HCT116 (cell line): ENCODE results near the gene CUL4A. TPM values are rescaled to one million over a fixed set of nuclear protein-coding genes. Genes with fewer than 3 reads are reported as not detected.

ENCODE experiments used
- ATAC-seq: fragments of 200-7000 bp; cut with Tn5 transposase; 2 replicates; pipeline ENCODE4 v1.9.1; 2020; ENCODE audit warnings: mild to moderate bottlenecking, moderate library complexity
- BruUV-seq: library from RNA; stranded (reverse); fragments of 400-500 nt; replicated peaks from 2 replicates; lab custom pipeline; 2021; lab: Mats Ljungman, UMichigan
- CTCF ChIA-PET: fragments of 300-600 bp; sonication (Branson Sonifier 250); formaldehyde crosslinking; loops from one replicate; lab custom pipeline; 2021; ENCODE audit warnings: antibody characterized with exemption; lab: Charles Lee
- POLR2A ChIA-PET: fragments of 300-600, 350-600 bp; sonication (Branson Sonifier 250); formaldehyde crosslinking; loops from one replicate; lab custom pipeline; 2021; ENCODE audit warnings: antibody characterized with exemption; lab: Charles Lee
- RAD21 ChIA-PET, 2 experiments: fragments of 300-600 bp; sonication (Branson Sonifier 250); formaldehyde crosslinking; loops; one replicate each; lab custom pipeline; 2023; ENCODE audit warnings: low total read pairs in 2 of 2; ENCODE audit not compliant: uncharacterized antibody in 2 of 2, unreplicated experiment in 2 of 2, low non-redundant PET in 1 of 2; lab: Charles Lee
- DNase-seq: peaks from one replicate; pipeline ENCODE4 v3.0.0-alpha.2; 2010; ENCODE audit warnings: low read depth, low spot score
- H2AFZ ChIP-seq: fragments of 200-600 bp; shearing (Covaris generic), sonication (generic); 2 replicates; pipeline ENCODE4 v1.6.1; 2017; ENCODE audit warnings: low read depth, mixed run types, mixed read lengths, antibody characterized with exemption, low read length; ENCODE audit not compliant: poor library complexity, severe bottlenecking
- H3K27ac ChIP-seq: 2 replicates; pipeline ENCODE4 v1.5.1; 2012; ENCODE audit warnings: low read depth, low read length
- H3K27me3 ChIP-seq: fragments of 200-600 bp; sonication (generic); 2 replicates; pipeline ENCODE4 v1.6.1; 2016; ENCODE audit warnings: mixed run types, low read length, mixed read lengths; ENCODE audit not compliant: insufficient read depth
- H3K36me3 ChIP-seq, 2 experiments: fragments of 200-500 bp in 1 of 2; fragments of 200-600 bp in 1 of 2; sonication (Bioruptor generic) in 1 of 2; sonication (generic) in 1 of 2; 2 replicates each; pipeline versions ENCODE4 v1.5.1 to v1.6.1; 2014 to 2016; ENCODE audit warnings: low read length in 2 of 2, inconsistent platforms in 1 of 2, mixed read lengths in 1 of 2, mixed run types in 1 of 2; ENCODE audit not compliant: insufficient read depth in 2 of 2, control insufficient read depth in 1 of 2
- H3K4me1 ChIP-seq, 2 experiments: fragments of 200-600 bp in 1 of 2; sonication (generic) in 1 of 2; 2 replicates each; pipeline versions ENCODE4 v1.5.1 to v1.6.1; 2012 to 2017; ENCODE audit warnings: low read length in 2 of 2, inconsistent platforms in 1 of 2, mild to moderate bottlenecking in 1 of 2, mixed read lengths in 1 of 2, mixed run types in 1 of 2, moderate library complexity in 1 of 2; ENCODE audit not compliant: insufficient read depth in 2 of 2, control insufficient read depth in 1 of 2
- H3K4me2 ChIP-seq: fragments of 200-600 bp; sonication (generic); 2 replicates; pipeline ENCODE4 v1.6.1; 2017; ENCODE audit warnings: mixed run types, low read length, mixed read lengths
- H3K4me3 ChIP-seq, 2 experiments: fragments of 200-600 bp in 1 of 2; sonication (generic) in 1 of 2; replicated peaks in 1 of 2; 2 replicates each; pipeline ENCODE4 v1.5.1; 2011 to 2016; ENCODE audit warnings: low read length in 2 of 2, control low read depth in 1 of 2, low read depth in 1 of 2, mild to moderate bottlenecking in 1 of 2, mixed read lengths in 1 of 2, mixed run types in 1 of 2
- H3K79me2 ChIP-seq: fragments of 200-600 bp; sonication (generic); 2 replicates; pipeline ENCODE4 v1.6.1; 2017; ENCODE audit warnings: mild to moderate bottlenecking, mixed run types, low read length, moderate library complexity, mixed read lengths; ENCODE audit not compliant: insufficient read depth
- H3K9ac ChIP-seq: fragments of 200-600 bp; sonication (generic); 2 replicates; pipeline ENCODE4 v1.6.1; 2016; ENCODE audit warnings: low read length, mixed read lengths
- H3K9me2 ChIP-seq: fragments of 200-600 bp; sonication (generic), shearing (Covaris generic); 2 replicates; pipeline ENCODE4 v1.6.1; 2017; ENCODE audit warnings: mixed run types, mild to moderate bottlenecking, moderate library complexity; ENCODE audit not compliant: insufficient read depth
- H3K9me3 ChIP-seq, 2 experiments: fragments of 200-500 bp in 1 of 2; fragments of 200-600 bp in 1 of 2; sonication (Bioruptor generic) in 1 of 2; sonication (generic) in 1 of 2; 2 replicates each; pipeline ENCODE4 v1.6.1; 2014 to 2017; ENCODE audit warnings: low read length in 2 of 2, mixed read lengths in 2 of 2, inconsistent platforms in 1 of 2, low read depth in 1 of 2, mild to moderate bottlenecking in 1 of 2, mixed run types in 1 of 2, moderate library complexity in 1 of 2; ENCODE audit not compliant: control insufficient read depth in 1 of 2, insufficient read depth in 1 of 2
- H4K20me1 ChIP-seq: fragments of 200-600 bp; sonication (generic), shearing (Covaris generic); 2 replicates; pipeline ENCODE4 v1.6.1; 2017; ENCODE audit warnings: mixed run types, mild to moderate bottlenecking, moderate library complexity; ENCODE audit not compliant: insufficient read depth
- CBX3 ChIP-seq: IDR thresholded peaks from 2 replicates; pipeline ENCODE4 v1.6.1; 2012; ENCODE audit warnings: low read depth
- CEBPB ChIP-seq: IDR thresholded peaks from 2 replicates; pipeline ENCODE4 v1.6.1; 2012; ENCODE audit warnings: low read depth
- EGR1 ChIP-seq: IDR thresholded peaks from 2 replicates; pipeline ENCODE4 v1.6.1; 2012; ENCODE audit warnings: low read depth
- ELF1 ChIP-seq: IDR thresholded peaks from 2 replicates; pipeline ENCODE4 v1.6.1; 2012; ENCODE audit warnings: low read depth, borderline replicate concordance
- EZH2 ChIP-seq: fragments of 200-600 bp; sonication (generic); IDR thresholded peaks from 2 replicates; pipeline ENCODE4 v1.6.1; 2017; ENCODE audit warnings: antibody characterized with exemption, mixed run types
- FOSL1 ChIP-seq: IDR thresholded peaks from 2 replicates; pipeline ENCODE4 v1.6.1; 2012; ENCODE audit warnings: low read depth
- JUND ChIP-seq: IDR thresholded peaks from 2 replicates; pipeline ENCODE4 v1.6.1; 2012
- MAX ChIP-seq: IDR thresholded peaks from 2 replicates; pipeline ENCODE4 v1.6.1; 2012
- POLR2A ChIP-seq: IDR thresholded peaks from 2 replicates; pipeline ENCODE4 v1.7.0; 2011; ENCODE audit warnings: borderline replicate concordance; ENCODE audit not compliant: insufficient read depth, insufficient read length; ENCODE audit errors: extremely low read depth
- POLR2AphosphoS5 ChIP-seq: IDR thresholded peaks from 2 replicates; pipeline ENCODE4 v1.6.1; 2011; ENCODE audit warnings: mild to moderate bottlenecking, low read depth, low read length, moderate library complexity
- RAD21 ChIP-seq: IDR thresholded peaks from 2 replicates; pipeline ENCODE4 v1.6.1; 2012; ENCODE audit warnings: low read depth, mild to moderate bottlenecking
- SRF ChIP-seq: IDR thresholded peaks from 2 replicates; pipeline ENCODE4 v1.6.1; 2012; ENCODE audit warnings: low read depth
- TCF7L2 ChIP-seq: IDR thresholded peaks from 2 replicates; pipeline ENCODE4 v1.7.0; 2011; ENCODE audit warnings: borderline replicate concordance, inconsistent platforms; ENCODE audit not compliant: insufficient read depth, insufficient read length; ENCODE audit errors: extremely low read depth
- YY1 ChIP-seq: IDR thresholded peaks from 2 replicates; pipeline ENCODE4 v1.6.1; 2011; ENCODE audit warnings: low read length, low read depth, moderate library complexity, mild to moderate bottlenecking; ENCODE audit not compliant: insufficient replicate concordance; ENCODE audit errors: extremely low read depth
- intact Hi-C: fragments of 100-400 bp; cut with micrococcal nuclease; formaldehyde crosslinking; loops from 2 replicates; pipeline ENCODE4 v1.10.0; 2022
- total RNA-seq: library from RNA; stranded (reverse); gene quantifications from one replicate; pipeline ENCODE4 v1.2.1, GENCODE V29; 2021; ENCODE audit not compliant: unreplicated experiment
- TF ChIP-seq, protein P1 (sequence below): IDR thresholded peaks from 2 replicates; pipeline ENCODE4 v1.6.1; 2012; ENCODE audit warnings: low read depth
- TF ChIP-seq, protein P2 (sequence below): IDR thresholded peaks from 2 replicates; pipeline ENCODE4 v1.6.1; 2012
- TF ChIP-seq, protein P3 (sequence below): IDR thresholded peaks from 2 replicates; pipeline ENCODE4 v1.6.1; 2011; ENCODE audit warnings: mild to moderate bottlenecking, low read length, moderate library complexity; ENCODE audit not compliant: insufficient replicate concordance; ENCODE audit errors: extremely low read depth
- TF ChIP-seq, protein P4 (sequence below), 3 experiments: fragments of 200-600 bp in 1 of 3; sonication (generic) in 1 of 3; IDR thresholded peaks in 2 of 3; conservative IDR thresholded peaks in 1 of 3; 2 replicates each; pipeline ENCODE4 v1.5.1; 2012 to 2017; ENCODE audit warnings: low read depth in 2 of 3, low read length in 2 of 3, antibody characterized with exemption in 1 of 3, borderline replicate concordance in 1 of 3, control low read depth in 1 of 3, mild to moderate bottlenecking in 1 of 3, mixed read lengths in 1 of 3, mixed run types in 1 of 3, moderate library complexity in 1 of 3; ENCODE audit not compliant: insufficient read depth in 1 of 3

CUL4A gene
- total RNA-seq, 1 experiment from 2014 or later = 76.5 TPM

GRCh38 chr13:113299951-113300350 is 90.5 kb downstream of the CUL4A start:
- TF ChIP-seq, protein P1, sequence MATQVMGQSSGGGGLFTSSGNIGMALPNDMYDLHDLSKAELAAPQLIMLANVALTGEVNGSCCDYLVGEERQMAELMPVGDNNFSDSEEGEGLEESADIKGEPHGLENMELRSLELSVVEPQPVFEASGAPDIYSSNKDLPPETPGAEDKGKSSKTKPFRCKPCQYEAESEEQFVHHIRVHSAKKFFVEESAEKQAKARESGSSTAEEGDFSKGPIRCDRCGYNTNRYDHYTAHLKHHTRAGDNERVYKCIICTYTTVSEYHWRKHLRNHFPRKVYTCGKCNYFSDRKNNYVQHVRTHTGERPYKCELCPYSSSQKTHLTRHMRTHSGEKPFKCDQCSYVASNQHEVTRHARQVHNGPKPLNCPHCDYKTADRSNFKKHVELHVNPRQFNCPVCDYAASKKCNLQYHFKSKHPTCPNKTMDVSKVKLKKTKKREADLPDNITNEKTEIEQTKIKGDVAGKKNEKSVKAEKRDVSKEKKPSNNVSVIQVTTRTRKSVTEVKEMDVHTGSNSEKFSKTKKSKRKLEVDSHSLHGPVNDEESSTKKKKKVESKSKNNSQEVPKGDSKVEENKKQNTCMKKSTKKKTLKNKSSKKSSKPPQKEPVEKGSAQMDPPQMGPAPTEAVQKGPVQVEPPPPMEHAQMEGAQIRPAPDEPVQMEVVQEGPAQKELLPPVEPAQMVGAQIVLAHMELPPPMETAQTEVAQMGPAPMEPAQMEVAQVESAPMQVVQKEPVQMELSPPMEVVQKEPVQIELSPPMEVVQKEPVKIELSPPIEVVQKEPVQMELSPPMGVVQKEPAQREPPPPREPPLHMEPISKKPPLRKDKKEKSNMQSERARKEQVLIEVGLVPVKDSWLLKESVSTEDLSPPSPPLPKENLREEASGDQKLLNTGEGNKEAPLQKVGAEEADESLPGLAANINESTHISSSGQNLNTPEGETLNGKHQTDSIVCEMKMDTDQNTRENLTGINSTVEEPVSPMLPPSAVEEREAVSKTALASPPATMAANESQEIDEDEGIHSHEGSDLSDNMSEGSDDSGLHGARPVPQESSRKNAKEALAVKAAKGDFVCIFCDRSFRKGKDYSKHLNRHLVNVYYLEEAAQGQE = no peak
- no peak for TF ChIP-seq ELF1
- TF ChIP-seq SRF = no peak
- TF ChIP-seq JUND = no peak
- no peak for TF ChIP-seq CEBPB
- no peak for TF ChIP-seq EZH2
- TF ChIP-seq POLR2A = no peak
- TF ChIP-seq POLR2AphosphoS5 = no peak
- TF ChIP-seq TCF7L2 = no peak
- TF ChIP-seq, protein P2, sequence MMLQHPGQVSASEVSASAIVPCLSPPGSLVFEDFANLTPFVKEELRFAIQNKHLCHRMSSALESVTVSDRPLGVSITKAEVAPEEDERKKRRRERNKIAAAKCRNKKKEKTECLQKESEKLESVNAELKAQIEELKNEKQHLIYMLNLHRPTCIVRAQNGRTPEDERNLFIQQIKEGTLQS = no peak
- no peak for TF ChIP-seq CBX3
- TF ChIP-seq RAD21 = no peak
- TF ChIP-seq MAX = no peak
- TF ChIP-seq YY1 = no peak
- no peak for TF ChIP-seq EGR1
- no peak for TF ChIP-seq FOSL1
- TF ChIP-seq, protein P3, sequence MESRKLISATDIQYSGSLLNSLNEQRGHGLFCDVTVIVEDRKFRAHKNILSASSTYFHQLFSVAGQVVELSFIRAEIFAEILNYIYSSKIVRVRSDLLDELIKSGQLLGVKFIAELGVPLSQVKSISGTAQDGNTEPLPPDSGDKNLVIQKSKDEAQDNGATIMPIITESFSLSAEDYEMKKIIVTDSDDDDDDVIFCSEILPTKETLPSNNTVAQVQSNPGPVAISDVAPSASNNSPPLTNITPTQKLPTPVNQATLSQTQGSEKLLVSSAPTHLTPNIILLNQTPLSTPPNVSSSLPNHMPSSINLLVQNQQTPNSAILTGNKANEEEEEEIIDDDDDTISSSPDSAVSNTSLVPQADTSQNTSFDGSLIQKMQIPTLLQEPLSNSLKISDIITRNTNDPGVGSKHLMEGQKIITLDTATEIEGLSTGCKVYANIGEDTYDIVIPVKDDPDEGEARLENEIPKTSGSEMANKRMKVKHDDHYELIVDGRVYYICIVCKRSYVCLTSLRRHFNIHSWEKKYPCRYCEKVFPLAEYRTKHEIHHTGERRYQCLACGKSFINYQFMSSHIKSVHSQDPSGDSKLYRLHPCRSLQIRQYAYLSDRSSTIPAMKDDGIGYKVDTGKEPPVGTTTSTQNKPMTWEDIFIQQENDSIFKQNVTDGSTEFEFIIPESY = no peak
- TF ChIP-seq, protein P4, sequence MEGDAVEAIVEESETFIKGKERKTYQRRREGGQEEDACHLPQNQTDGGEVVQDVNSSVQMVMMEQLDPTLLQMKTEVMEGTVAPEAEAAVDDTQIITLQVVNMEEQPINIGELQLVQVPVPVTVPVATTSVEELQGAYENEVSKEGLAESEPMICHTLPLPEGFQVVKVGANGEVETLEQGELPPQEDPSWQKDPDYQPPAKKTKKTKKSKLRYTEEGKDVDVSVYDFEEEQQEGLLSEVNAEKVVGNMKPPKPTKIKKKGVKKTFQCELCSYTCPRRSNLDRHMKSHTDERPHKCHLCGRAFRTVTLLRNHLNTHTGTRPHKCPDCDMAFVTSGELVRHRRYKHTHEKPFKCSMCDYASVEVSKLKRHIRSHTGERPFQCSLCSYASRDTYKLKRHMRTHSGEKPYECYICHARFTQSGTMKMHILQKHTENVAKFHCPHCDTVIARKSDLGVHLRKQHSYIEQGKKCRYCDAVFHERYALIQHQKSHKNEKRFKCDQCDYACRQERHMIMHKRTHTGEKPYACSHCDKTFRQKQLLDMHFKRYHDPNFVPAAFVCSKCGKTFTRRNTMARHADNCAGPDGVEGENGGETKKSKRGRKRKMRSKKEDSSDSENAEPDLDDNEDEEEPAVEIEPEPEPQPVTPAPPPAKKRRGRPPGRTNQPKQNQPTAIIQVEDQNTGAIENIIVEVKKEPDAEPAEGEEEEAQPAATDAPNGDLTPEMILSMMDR (IDR thresholded peaks at IDR 0.05 in 2 of 3, conservative IDR thresholded peaks at IDR 0.05 in 1 of 3; ENCODE audit: borderline replicate concordance in 1 of 3, insufficient read depth in 1 of 3, low read depth in 2 of 3, low read length in 2 of 3) = no peak
- intact Hi-C loops = loop anchor here (5.0 kb wide), 1 partner anchor 62 kb away; the partner anchor contains the start of gene GRTP1
- H3K4me2 ChIP-seq = no peak overlapping the region
- H2AFZ ChIP-seq = no peak overlapping the region
- no TSS peak for BruUV-seq
- H3K79me2 ChIP-seq = peaks cover 75% of the 10 kb centered on the region
- no peaks in the 10 kb centered on the region for H3K9me3 ChIP-seq
- no peak for ATAC-seq
- H3K9ac ChIP-seq = no peak overlapping the region
- H3K27ac ChIP-seq = no peak overlapping the region
- H4K20me1 ChIP-seq = peaks cover 3% of the 10 kb centered on the region; the same call in 1 of the 2 replicates
- no peaks in the 10 kb centered on the region for H3K36me3 ChIP-seq
- CTCF ChIA-PET = interaction anchor here (0.9 kb wide), 1 partner anchor 72 kb away, joined by 3 read pairs; no protein-coding TSS in a partner anchor
- H3K9me2 ChIP-seq = no peaks in the 10 kb centered on the region
- POLR2A ChIA-PET = no interaction called here
- DNase-seq = no peak
- RAD21 ChIA-PET = no interaction called here
- H3K27me3 ChIP-seq = no peaks in the 10 kb centered on the region
- H3K4me1 ChIP-seq = peaks cover 5 to 18% of the 10 kb centered on the region in 2 experiments; a peak in 3 of 4 replicates
- no peak overlapping the region for H3K4me3 ChIP-seq
